H1 (cell line): ENCODE measurements around the gene CLEC18B. TPM values are rescaled to one million over a fixed set of nuclear protein-coding genes. Genes with fewer than 3 reads are reported as not detected.

Experiments
- BRCA1 ChIP-seq: IDR thresholded peaks from 2 replicates; pipeline ENCODE4 v1.6.1; 2012; ENCODE audit warnings: low read depth, low read length, improper control_type of control experiment
- EP300 ChIP-seq, 2 experiments: IDR thresholded peaks; 1 replicate in 1 of 2; 2 replicates in 1 of 2; pipeline ENCODE4 v1.6.1; 2011 to 2012; ENCODE audit warnings: low read depth in 2 of 2, low read length in 2 of 2, mild to moderate bottlenecking in 2 of 2, borderline replicate concordance in 1 of 2, inconsistent platforms in 1 of 2, moderate library complexity in 1 of 2
- FOSL1 ChIP-seq: IDR thresholded peaks from 2 replicates; pipeline ENCODE4 v1.6.1; 2011; ENCODE audit warnings: mild to moderate bottlenecking, low read depth, low read length, moderate library complexity; ENCODE audit not compliant: insufficient read depth
- GTF2F1 ChIP-seq: IDR thresholded peaks from 2 replicates; pipeline ENCODE4 v1.6.1; 2012; ENCODE audit warnings: low read depth, low read length, improper control_type of control experiment, borderline replicate concordance
- JUND ChIP-seq: IDR thresholded peaks from 2 replicates; pipeline ENCODE4 v1.6.1; 2011; ENCODE audit warnings: mild to moderate bottlenecking, improper control_type of control experiment, low read length
- KDM1A ChIP-seq: fragments of 200-600, 300-600 bp; sonication (generic); IDR thresholded peaks from 2 replicates; pipeline ENCODE4 v1.7.1; 2016; ENCODE audit warnings: mild to moderate bottlenecking, low read length, borderline replicate concordance
- RFX5 ChIP-seq: IDR thresholded peaks from 2 replicates; pipeline ENCODE4 v1.6.1; 2011; ENCODE audit warnings: low read depth, low read length, improper control_type of control experiment, borderline replicate concordance
- RNF2 ChIP-seq: fragments of 200-900, 300-1000 bp; sonication (generic); IDR thresholded peaks from 2 replicates; pipeline ENCODE4 v1.7.1; 2016; ENCODE audit warnings: borderline replicate concordance, low read depth, mild to moderate bottlenecking, antibody characterized with exemption, low read length; ENCODE audit not compliant: poor library complexity, severe bottlenecking; ENCODE audit errors: missing control alignments
- SIN3A ChIP-seq, 2 experiments: IDR thresholded peaks in 1 of 2; conservative IDR thresholded peaks in 1 of 2; 2 replicates each; pipeline ENCODE4 v1.6.1; 2011 to 2012; ENCODE audit warnings: low read length in 2 of 2, improper control_type of control experiment in 1 of 2, low read depth in 1 of 2, mild to moderate bottlenecking in 1 of 2
- TAF7 ChIP-seq: optimal IDR thresholded peaks from 2 replicates; pipeline ENCODE3; 2011; ENCODE audit warnings: low read depth, mild to moderate bottlenecking, inconsistent platforms, low read length, moderate library complexity, borderline replicate concordance
- polyA plus RNA-seq, 7 experiments: library from polyadenylated mRNA; depleted of rRNA in 3 of 7; stranded (reverse) in 5 of 7; unstranded in 2 of 7; fragments of >200 nt in 5 of 7; fragments of 200-250 nt in 2 of 7; gene quantifications; 1 replicate in 5 of 7; 2 replicates in 1 of 7; 4 replicates in 1 of 7; pipeline versions ENCODE4 v1.2.1 to v1.2.3, GENCODE V29; 2011 to 2013; ENCODE audit warnings: missing spikeins in 2 of 7, mixed read lengths in 2 of 7
- total RNA-seq: library from RNA; stranded (reverse); fragmentation: NEBNext Ultra II Directional; extraction: Animal tissue kit (Norgen Biotek cat#: 25700); gene quantifications from 2 replicates; pipeline ENCODE4 v1.2.1, GENCODE V29; 2021
- TF ChIP-seq, protein P1 (sequence below): fragments of 300-600 bp; sonication (generic); IDR thresholded peaks from 2 replicates; pipeline ENCODE4 v1.7.1; 2012; ENCODE audit warnings: low read length, moderate library complexity, mild to moderate bottlenecking, inconsistent platforms; ENCODE audit not compliant: insufficient replicate concordance

Gene CLEC18B
- total and polyA plus RNA-seq, 2 of the 8 experiments (the other 6 are each of a cell fraction or from before 2014, with no cell fraction given): 0.11 TPM; not detected in 1

DNA sequence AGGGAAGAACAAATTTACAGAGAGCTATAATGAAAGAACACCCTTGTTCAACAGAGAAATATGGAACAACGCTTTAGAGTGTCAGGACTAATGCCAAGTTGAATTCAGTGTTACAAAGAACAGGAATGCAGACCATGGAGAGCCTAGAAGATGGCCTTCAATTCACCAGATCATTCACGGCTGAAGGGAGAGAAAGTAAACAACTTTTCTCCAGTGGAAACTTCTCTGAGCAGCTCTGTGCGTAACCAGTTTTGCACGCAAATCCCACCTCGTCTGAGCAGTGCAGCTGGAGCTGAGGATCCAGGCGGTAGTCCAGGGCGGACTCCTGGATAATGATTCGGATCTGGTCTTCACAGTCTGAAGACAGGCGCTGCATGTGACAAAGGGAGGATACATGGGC is 40.5 kb upstream of the CLEC18B start (continued):
- TF ChIP-seq, protein P1, sequence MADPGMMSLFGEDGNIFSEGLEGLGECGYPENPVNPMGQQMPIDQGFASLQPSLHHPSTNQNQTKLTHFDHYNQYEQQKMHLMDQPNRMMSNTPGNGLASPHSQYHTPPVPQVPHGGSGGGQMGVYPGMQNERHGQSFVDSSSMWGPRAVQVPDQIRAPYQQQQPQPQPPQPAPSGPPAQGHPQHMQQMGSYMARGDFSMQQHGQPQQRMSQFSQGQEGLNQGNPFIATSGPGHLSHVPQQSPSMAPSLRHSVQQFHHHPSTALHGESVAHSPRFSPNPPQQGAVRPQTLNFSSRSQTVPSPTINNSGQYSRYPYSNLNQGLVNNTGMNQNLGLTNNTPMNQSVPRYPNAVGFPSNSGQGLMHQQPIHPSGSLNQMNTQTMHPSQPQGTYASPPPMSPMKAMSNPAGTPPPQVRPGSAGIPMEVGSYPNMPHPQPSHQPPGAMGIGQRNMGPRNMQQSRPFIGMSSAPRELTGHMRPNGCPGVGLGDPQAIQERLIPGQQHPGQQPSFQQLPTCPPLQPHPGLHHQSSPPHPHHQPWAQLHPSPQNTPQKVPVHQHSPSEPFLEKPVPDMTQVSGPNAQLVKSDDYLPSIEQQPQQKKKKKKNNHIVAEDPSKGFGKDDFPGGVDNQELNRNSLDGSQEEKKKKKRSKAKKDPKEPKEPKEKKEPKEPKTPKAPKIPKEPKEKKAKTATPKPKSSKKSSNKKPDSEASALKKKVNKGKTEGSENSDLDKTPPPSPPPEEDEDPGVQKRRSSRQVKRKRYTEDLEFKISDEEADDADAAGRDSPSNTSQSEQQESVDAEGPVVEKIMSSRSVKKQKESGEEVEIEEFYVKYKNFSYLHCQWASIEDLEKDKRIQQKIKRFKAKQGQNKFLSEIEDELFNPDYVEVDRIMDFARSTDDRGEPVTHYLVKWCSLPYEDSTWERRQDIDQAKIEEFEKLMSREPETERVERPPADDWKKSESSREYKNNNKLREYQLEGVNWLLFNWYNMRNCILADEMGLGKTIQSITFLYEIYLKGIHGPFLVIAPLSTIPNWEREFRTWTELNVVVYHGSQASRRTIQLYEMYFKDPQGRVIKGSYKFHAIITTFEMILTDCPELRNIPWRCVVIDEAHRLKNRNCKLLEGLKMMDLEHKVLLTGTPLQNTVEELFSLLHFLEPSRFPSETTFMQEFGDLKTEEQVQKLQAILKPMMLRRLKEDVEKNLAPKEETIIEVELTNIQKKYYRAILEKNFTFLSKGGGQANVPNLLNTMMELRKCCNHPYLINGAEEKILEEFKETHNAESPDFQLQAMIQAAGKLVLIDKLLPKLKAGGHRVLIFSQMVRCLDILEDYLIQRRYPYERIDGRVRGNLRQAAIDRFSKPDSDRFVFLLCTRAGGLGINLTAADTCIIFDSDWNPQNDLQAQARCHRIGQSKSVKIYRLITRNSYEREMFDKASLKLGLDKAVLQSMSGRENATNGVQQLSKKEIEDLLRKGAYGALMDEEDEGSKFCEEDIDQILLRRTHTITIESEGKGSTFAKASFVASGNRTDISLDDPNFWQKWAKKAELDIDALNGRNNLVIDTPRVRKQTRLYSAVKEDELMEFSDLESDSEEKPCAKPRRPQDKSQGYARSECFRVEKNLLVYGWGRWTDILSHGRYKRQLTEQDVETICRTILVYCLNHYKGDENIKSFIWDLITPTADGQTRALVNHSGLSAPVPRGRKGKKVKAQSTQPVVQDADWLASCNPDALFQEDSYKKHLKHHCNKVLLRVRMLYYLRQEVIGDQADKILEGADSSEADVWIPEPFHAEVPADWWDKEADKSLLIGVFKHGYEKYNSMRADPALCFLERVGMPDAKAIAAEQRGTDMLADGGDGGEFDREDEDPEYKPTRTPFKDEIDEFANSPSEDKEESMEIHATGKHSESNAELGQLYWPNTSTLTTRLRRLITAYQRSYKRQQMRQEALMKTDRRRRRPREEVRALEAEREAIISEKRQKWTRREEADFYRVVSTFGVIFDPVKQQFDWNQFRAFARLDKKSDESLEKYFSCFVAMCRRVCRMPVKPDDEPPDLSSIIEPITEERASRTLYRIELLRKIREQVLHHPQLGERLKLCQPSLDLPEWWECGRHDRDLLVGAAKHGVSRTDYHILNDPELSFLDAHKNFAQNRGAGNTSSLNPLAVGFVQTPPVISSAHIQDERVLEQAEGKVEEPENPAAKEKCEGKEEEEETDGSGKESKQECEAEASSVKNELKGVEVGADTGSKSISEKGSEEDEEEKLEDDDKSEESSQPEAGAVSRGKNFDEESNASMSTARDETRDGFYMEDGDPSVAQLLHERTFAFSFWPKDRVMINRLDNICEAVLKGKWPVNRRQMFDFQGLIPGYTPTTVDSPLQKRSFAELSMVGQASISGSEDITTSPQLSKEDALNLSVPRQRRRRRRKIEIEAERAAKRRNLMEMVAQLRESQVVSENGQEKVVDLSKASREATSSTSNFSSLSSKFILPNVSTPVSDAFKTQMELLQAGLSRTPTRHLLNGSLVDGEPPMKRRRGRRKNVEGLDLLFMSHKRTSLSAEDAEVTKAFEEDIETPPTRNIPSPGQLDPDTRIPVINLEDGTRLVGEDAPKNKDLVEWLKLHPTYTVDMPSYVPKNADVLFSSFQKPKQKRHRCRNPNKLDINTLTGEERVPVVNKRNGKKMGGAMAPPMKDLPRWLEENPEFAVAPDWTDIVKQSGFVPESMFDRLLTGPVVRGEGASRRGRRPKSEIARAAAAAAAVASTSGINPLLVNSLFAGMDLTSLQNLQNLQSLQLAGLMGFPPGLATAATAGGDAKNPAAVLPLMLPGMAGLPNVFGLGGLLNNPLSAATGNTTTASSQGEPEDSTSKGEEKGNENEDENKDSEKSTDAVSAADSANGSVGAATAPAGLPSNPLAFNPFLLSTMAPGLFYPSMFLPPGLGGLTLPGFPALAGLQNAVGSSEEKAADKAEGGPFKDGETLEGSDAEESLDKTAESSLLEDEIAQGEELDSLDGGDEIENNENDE: no peak
- TF ChIP-seq EP300 (IDR thresholded peaks at IDR 0.05; ENCODE audit: borderline replicate concordance in 1 of 2, low read depth in 2 of 2, low read length in 2 of 2): no peak
- no peak for TF ChIP-seq TAF7
- TF ChIP-seq RNF2: no peak
- no peak for TF ChIP-seq RFX5
- no peak for TF ChIP-seq GTF2F1
- no peak for TF ChIP-seq BRCA1
- no peak for TF ChIP-seq SIN3A (conservative IDR thresholded peaks at IDR 0.05 in 1 of 2, IDR thresholded peaks at IDR 0.05 in 1 of 2; ENCODE audit: low read depth in 1 of 2, low read length in 2 of 2)
- no peak for TF ChIP-seq JUND
- TF ChIP-seq FOSL1: no peak
- no peak for TF ChIP-seq KDM1A
